WTC11 (cell line): ENCODE measurements around the gene CD44. TPM values are rescaled to one million over a fixed set of nuclear protein-coding genes. Genes with fewer than 3 reads are reported as not detected.

ENCODE experiments used
- ATAC-seq: fragments of 200-7000 bp; cut with Tn5 transposase; 2 replicates; pipeline ENCODE4 v1.10.0; 2021; ENCODE audit warnings: mild to moderate bottlenecking, moderate library complexity
- CTCF ChIA-PET: fragments of 300-600 bp; sonication (Branson Sonifier 250); formaldehyde crosslinking; loops from one replicate; lab custom pipeline; 2021; ENCODE audit warnings: antibody characterized with exemption; lab: Charles Lee
- POLR2A ChIA-PET: fragments of 350-600 bp; sonication (Branson Sonifier 250); formaldehyde crosslinking; loops from one replicate; lab custom pipeline; 2021; ENCODE audit warnings: antibody characterized with exemption; lab: Charles Lee
- DNase-seq: peaks from one replicate; pipeline ENCODE4 v3.0.0; 2021; ENCODE audit warnings: low spot score
- H3K27ac Mint-ChIP-seq: 2 replicates; pipeline ENCODE4 v1.8.0; 2021; ENCODE audit warnings: mixed read lengths
- H3K27me3 Mint-ChIP-seq: 2 replicates; pipeline ENCODE4 v1.8.0; 2021; ENCODE audit warnings: low read depth, mild to moderate bottlenecking, moderate library complexity, mixed read lengths
- H3K36me3 Mint-ChIP-seq: 2 replicates; pipeline ENCODE4 v1.8.0; 2021; ENCODE audit warnings: mixed read lengths
- H3K4me1 Mint-ChIP-seq: 2 replicates; pipeline ENCODE4 v1.8.0; 2022; ENCODE audit warnings: mixed read lengths
- H3K4me3 Mint-ChIP-seq: 2 replicates; pipeline ENCODE4 v1.8.0; 2021; ENCODE audit warnings: mild to moderate bottlenecking, moderate library complexity, mixed read lengths
- H3K9me3 Mint-ChIP-seq: 2 replicates; pipeline ENCODE4 v1.8.0; 2021; ENCODE audit warnings: mixed read lengths
- CBFB ChIP-seq: sonication (generic); formaldehyde crosslinking; IDR thresholded peaks from 2 replicates; pipeline ENCODE4 v1.8.1; 2022; ENCODE audit warnings: mild to moderate bottlenecking, low read depth, missing genetic modification reagents
- ESRRA ChIP-seq: sonication (generic); formaldehyde crosslinking; IDR thresholded peaks from 2 replicates; pipeline ENCODE4 v1.8.1; 2022; ENCODE audit warnings: mild to moderate bottlenecking, missing genetic modification reagents, borderline replicate concordance
- GRHL2 ChIP-seq: fragments of 250-450 bp; sonication (Bioruptor Pico); IDR thresholded peaks from 2 replicates; pipeline ENCODE4 v1.8.0; 2022; ENCODE audit warnings: mild to moderate bottlenecking, moderate library complexity; ENCODE audit not compliant: insufficient replicate concordance, severe bottlenecking
- GTF2I ChIP-seq: fragments of 250-450 bp; sonication (Bioruptor Pico); conservative IDR thresholded peaks from 2 replicates; pipeline ENCODE4 v1.4.0; 2021; ENCODE audit warnings: mild to moderate bottlenecking
- JAZF1 ChIP-seq: fragments of 250-450 bp; sonication (Bioruptor Pico); IDR thresholded peaks from 2 replicates; pipeline ENCODE4 v1.9.0; 2021; ENCODE audit warnings: moderate library complexity, mild to moderate bottlenecking, inconsistent platforms
- MYBL2 ChIP-seq: sonication (generic); formaldehyde crosslinking; IDR thresholded peaks from 2 replicates; pipeline ENCODE4 v1.8.1; 2023; ENCODE audit warnings: mild to moderate bottlenecking, moderate library complexity, missing genetic modification reagents
- NR2C2 ChIP-seq: sonication (generic); formaldehyde crosslinking; IDR thresholded peaks from 2 replicates; pipeline ENCODE4 v1.8.0; 2022; ENCODE audit warnings: mild to moderate bottlenecking, missing genetic modification reagents
- RORB ChIP-seq: fragments of 250-450 bp; sonication (Bioruptor Pico); IDR thresholded peaks from 2 replicates; pipeline ENCODE4 v1.9.0; 2021; ENCODE audit warnings: mild to moderate bottlenecking
- SOX15 ChIP-seq: fragments of 250-450 bp; sonication (Bioruptor Pico); IDR thresholded peaks from 2 replicates; pipeline ENCODE4 v1.9.0; 2021; ENCODE audit warnings: mild to moderate bottlenecking
- TP53 ChIP-seq: sonication (generic); formaldehyde crosslinking; IDR thresholded peaks from 2 replicates; pipeline ENCODE4 v1.8.1; 2023; ENCODE audit warnings: mild to moderate bottlenecking, missing genetic modification reagents
- ZNF138 ChIP-seq: sonication (generic); formaldehyde crosslinking; conservative IDR thresholded peaks from 2 replicates; pipeline ENCODE4 v1.8.1; 2022; ENCODE audit warnings: mild to moderate bottlenecking, moderate library complexity, missing genetic modification reagents
- ZNF219 ChIP-seq: sonication (generic); formaldehyde crosslinking; IDR thresholded peaks from 2 replicates; pipeline ENCODE4 v1.8.0; 2023; ENCODE audit warnings: missing genetic modification reagents, mild to moderate bottlenecking, borderline replicate concordance
- ZNF263 ChIP-seq: sonication (generic); formaldehyde crosslinking; IDR thresholded peaks from 2 replicates; pipeline ENCODE4 v1.8.1; 2022; ENCODE audit warnings: low read depth, mild to moderate bottlenecking, moderate library complexity, missing genetic modification reagents
- ZNF416 ChIP-seq: fragments of 250-450 bp; sonication (Bioruptor Pico); IDR thresholded peaks from 2 replicates; pipeline ENCODE4 v1.9.0; 2021; ENCODE audit warnings: mild to moderate bottlenecking, inconsistent platforms
- total RNA-seq: library from RNA; stranded (reverse); gene quantifications from 3 replicates; pipeline ENCODE4 v1.2.3, GENCODE V29; 2021
- TF ChIP-seq, protein P1 (sequence below): sonication (generic); formaldehyde crosslinking; IDR thresholded peaks from 2 replicates; pipeline ENCODE4 v1.8.1; 2023; ENCODE audit warnings: mild to moderate bottlenecking, missing genetic modification reagents
- TF ChIP-seq, protein P2 (sequence below): fragments of 250-450 bp; sonication (Bioruptor Pico); IDR thresholded peaks from 2 replicates; pipeline ENCODE4 v1.9.0; 2021; ENCODE audit warnings: mild to moderate bottlenecking, borderline replicate concordance
- TF ChIP-seq, protein P3 (sequence below): sonication (generic); formaldehyde crosslinking; IDR thresholded peaks from 2 replicates; pipeline ENCODE4 v1.8.0; 2023; ENCODE audit warnings: mild to moderate bottlenecking, missing genetic modification reagents
- TF ChIP-seq, protein P4 (sequence below): sonication (generic); formaldehyde crosslinking; IDR thresholded peaks from 2 replicates; pipeline ENCODE4 v1.8.1; 2023; ENCODE audit warnings: mild to moderate bottlenecking, missing genetic modification reagents, moderate library complexity
- TF ChIP-seq, protein P5 (sequence below): sonication (generic); formaldehyde crosslinking; IDR thresholded peaks from 2 replicates; pipeline ENCODE4 v1.8.1; 2022; ENCODE audit warnings: low read depth, mild to moderate bottlenecking, moderate library complexity, missing genetic modification reagents, borderline replicate concordance
- TF ChIP-seq, protein P6 (sequence below): sonication (generic); formaldehyde crosslinking; IDR thresholded peaks from 2 replicates; pipeline ENCODE4 v1.8.1; 2022; ENCODE audit warnings: low read depth, missing genetic modification reagents, borderline replicate concordance

Gene CD44
- total RNA-seq, 1 experiment from 2014 or later, result 12.0 TPM

DNA sequence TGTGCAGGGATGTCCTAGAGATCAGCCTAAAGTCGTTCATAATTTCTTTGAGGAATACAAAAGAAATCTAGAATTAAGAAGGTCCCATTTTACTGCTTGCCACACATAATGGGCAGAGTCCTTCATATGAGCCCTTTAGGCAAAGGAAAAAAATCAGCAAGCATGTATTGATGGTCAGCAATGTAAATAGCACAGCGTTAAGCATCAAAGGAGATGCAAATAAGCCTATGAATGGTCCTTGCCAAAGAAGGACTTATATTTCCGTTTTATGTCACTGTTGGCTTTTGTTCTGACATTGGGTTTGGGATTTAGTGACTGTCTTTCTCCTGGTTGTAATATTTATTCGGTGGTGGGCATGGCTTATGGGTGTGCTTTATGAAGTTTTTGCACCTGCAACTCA is 69.8 kb downstream of the CD44 start (continued):
- TF ChIP-seq, protein P1, sequence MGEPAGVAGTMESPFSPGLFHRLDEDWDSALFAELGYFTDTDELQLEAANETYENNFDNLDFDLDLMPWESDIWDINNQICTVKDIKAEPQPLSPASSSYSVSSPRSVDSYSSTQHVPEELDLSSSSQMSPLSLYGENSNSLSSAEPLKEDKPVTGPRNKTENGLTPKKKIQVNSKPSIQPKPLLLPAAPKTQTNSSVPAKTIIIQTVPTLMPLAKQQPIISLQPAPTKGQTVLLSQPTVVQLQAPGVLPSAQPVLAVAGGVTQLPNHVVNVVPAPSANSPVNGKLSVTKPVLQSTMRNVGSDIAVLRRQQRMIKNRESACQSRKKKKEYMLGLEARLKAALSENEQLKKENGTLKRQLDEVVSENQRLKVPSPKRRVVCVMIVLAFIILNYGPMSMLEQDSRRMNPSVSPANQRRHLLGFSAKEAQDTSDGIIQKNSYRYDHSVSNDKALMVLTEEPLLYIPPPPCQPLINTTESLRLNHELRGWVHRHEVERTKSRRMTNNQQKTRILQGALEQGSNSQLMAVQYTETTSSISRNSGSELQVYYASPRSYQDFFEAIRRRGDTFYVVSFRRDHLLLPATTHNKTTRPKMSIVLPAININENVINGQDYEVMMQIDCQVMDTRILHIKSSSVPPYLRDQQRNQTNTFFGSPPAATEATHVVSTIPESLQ (CRISPR knock-in tag), result no peak
- TF ChIP-seq ESRRA (CRISPR knock-in tag) (no peak), RORB (CRISPR knock-in tag) (no peak), ZNF138 (CRISPR knock-in tag) (no peak)
- TF ChIP-seq, protein P2, sequence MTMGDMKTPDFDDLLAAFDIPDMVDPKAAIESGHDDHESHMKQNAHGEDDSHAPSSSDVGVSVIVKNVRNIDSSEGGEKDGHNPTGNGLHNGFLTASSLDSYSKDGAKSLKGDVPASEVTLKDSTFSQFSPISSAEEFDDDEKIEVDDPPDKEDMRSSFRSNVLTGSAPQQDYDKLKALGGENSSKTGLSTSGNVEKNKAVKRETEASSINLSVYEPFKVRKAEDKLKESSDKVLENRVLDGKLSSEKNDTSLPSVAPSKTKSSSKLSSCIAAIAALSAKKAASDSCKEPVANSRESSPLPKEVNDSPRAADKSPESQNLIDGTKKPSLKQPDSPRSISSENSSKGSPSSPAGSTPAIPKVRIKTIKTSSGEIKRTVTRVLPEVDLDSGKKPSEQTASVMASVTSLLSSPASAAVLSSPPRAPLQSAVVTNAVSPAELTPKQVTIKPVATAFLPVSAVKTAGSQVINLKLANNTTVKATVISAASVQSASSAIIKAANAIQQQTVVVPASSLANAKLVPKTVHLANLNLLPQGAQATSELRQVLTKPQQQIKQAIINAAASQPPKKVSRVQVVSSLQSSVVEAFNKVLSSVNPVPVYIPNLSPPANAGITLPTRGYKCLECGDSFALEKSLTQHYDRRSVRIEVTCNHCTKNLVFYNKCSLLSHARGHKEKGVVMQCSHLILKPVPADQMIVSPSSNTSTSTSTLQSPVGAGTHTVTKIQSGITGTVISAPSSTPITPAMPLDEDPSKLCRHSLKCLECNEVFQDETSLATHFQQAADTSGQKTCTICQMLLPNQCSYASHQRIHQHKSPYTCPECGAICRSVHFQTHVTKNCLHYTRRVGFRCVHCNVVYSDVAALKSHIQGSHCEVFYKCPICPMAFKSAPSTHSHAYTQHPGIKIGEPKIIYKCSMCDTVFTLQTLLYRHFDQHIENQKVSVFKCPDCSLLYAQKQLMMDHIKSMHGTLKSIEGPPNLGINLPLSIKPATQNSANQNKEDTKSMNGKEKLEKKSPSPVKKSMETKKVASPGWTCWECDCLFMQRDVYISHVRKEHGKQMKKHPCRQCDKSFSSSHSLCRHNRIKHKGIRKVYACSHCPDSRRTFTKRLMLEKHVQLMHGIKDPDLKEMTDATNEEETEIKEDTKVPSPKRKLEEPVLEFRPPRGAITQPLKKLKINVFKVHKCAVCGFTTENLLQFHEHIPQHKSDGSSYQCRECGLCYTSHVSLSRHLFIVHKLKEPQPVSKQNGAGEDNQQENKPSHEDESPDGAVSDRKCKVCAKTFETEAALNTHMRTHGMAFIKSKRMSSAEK, result no peak
- TF ChIP-seq, protein P3, sequence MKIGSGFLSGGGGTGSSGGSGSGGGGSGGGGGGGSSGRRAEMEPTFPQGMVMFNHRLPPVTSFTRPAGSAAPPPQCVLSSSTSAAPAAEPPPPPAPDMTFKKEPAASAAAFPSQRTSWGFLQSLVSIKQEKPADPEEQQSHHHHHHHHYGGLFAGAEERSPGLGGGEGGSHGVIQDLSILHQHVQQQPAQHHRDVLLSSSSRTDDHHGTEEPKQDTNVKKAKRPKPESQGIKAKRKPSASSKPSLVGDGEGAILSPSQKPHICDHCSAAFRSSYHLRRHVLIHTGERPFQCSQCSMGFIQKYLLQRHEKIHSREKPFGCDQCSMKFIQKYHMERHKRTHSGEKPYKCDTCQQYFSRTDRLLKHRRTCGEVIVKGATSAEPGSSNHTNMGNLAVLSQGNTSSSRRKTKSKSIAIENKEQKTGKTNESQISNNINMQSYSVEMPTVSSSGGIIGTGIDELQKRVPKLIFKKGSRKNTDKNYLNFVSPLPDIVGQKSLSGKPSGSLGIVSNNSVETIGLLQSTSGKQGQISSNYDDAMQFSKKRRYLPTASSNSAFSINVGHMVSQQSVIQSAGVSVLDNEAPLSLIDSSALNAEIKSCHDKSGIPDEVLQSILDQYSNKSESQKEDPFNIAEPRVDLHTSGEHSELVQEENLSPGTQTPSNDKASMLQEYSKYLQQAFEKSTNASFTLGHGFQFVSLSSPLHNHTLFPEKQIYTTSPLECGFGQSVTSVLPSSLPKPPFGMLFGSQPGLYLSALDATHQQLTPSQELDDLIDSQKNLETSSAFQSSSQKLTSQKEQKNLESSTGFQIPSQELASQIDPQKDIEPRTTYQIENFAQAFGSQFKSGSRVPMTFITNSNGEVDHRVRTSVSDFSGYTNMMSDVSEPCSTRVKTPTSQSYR (CRISPR knock-in tag), result no peak
- TF ChIP-seq, protein P4, sequence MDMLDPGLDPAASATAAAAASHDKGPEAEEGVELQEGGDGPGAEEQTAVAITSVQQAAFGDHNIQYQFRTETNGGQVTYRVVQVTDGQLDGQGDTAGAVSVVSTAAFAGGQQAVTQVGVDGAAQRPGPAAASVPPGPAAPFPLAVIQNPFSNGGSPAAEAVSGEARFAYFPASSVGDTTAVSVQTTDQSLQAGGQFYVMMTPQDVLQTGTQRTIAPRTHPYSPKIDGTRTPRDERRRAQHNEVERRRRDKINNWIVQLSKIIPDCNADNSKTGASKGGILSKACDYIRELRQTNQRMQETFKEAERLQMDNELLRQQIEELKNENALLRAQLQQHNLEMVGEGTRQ (CRISPR knock-in tag), result no peak
- TF ChIP-seq, all 79 proteins: peak for 0

DNA sequence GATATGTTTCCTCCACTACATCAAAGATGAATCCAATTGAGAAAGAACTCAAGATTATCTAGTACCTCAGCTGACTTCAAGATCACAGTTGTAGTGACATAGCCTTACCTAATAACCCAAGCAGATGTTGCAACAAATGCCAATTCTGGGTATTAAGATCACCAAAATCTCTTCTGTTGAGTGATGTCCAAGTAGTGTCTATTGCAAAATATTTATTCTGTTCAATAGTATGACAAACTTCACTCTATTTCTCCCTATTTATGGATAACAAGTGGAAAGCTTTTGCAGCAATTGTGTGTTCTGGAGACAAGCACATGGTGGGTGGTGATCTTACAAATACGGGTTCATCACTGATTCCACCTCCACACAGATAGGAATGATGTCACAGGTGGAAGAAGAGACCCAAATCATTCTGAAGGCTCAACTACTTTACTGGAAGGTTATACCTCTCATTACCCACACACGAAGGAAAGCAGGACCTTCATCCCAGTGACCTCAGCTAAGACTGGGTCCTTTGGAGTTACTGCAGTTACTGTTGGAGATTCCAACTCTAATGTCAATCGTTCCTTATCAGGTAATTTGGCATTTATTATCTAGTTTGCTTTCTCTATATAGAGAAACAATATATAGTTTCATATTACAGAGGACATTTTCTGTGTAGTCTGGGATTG is 72.0 kb downstream of the CD44 start:
- no peak for TF ChIP-seq ZNF219 (CRISPR knock-in tag)
- TF ChIP-seq MYBL2 (CRISPR knock-in tag), result no peak
- no peak for TF ChIP-seq ZNF416 (CRISPR knock-in tag)
- TF ChIP-seq CBFB (CRISPR knock-in tag), result no peak
- no peak for TF ChIP-seq NR2C2 (CRISPR knock-in tag)
- TF ChIP-seq, protein P5, sequence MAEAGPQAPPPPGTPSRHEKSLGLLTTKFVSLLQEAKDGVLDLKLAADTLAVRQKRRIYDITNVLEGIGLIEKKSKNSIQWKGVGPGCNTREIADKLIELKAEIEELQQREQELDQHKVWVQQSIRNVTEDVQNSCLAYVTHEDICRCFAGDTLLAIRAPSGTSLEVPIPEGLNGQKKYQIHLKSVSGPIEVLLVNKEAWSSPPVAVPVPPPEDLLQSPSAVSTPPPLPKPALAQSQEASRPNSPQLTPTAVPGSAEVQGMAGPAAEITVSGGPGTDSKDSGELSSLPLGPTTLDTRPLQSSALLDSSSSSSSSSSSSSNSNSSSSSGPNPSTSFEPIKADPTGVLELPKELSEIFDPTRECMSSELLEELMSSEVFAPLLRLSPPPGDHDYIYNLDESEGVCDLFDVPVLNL (CRISPR knock-in tag), result no peak
- no peak for TF ChIP-seq JAZF1
- TF ChIP-seq GRHL2, result no peak
- TF ChIP-seq GTF2I (CRISPR knock-in tag), result no peak
- TF ChIP-seq, protein P6, sequence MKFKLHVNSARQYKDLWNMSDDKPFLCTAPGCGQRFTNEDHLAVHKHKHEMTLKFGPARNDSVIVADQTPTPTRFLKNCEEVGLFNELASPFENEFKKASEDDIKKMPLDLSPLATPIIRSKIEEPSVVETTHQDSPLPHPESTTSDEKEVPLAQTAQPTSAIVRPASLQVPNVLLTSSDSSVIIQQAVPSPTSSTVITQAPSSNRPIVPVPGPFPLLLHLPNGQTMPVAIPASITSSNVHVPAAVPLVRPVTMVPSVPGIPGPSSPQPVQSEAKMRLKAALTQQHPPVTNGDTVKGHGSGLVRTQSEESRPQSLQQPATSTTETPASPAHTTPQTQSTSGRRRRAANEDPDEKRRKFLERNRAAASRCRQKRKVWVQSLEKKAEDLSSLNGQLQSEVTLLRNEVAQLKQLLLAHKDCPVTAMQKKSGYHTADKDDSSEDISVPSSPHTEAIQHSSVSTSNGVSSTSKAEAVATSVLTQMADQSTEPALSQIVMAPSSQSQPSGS (CRISPR knock-in tag), result no peak
- no peak for TF ChIP-seq TP53 (CRISPR knock-in tag)
- no peak for TF ChIP-seq SOX15 (CRISPR knock-in tag)
- no peak for TF ChIP-seq ZNF263 (CRISPR knock-in tag)
- POLR2A ChIA-PET, result no interaction called here
- Mint-ChIP-seq H3K36me3 (peaks cover 9% of the 10 kb centered on the region; the same call in 1 of the 2 replicates), H3K27me3 (no peaks in the 10 kb centered on the region; the same call in 1 of the 2 replicates), H3K4me3 (no peak overlapping the region), H3K27ac (no peak overlapping the region), H3K4me1 (peaks cover 45% of the 10 kb centered on the region), H3K9me3 (peaks cover 17% of the 10 kb centered on the region)
- no peak for DNase-seq
- CTCF ChIA-PET, result no interaction called here
- ATAC-seq, result no peak
